H1 (cell line): ENCODE measurements around the gene SON. TPM values are rescaled to one million over a fixed set of nuclear protein-coding genes. Genes with fewer than 3 reads are reported as not detected.

Source experiments
- CTCF ChIA-PET: fragments of 300-600 bp; sonication (Branson Sonifier 250); formaldehyde crosslinking; loops from one replicate; lab custom pipeline; 2021; ENCODE audit not compliant: partially characterized antibody; lab: Charles Lee
- POLR2A ChIA-PET: fragments of 300-600 bp; sonication (Branson Sonifier 250); formaldehyde crosslinking; loops from one replicate; lab custom pipeline; 2021; ENCODE audit warnings: inconsistent platforms; ENCODE audit not compliant: partially characterized antibody; lab: Charles Lee
- DNase-seq, 2 experiments: peaks; one replicate each; pipeline versions ENCODE4 v3.0.0 to v3.0.0-alpha.2; 2010 to 2022; ENCODE audit warnings: low spot score in 2 of 2, low read depth in 1 of 2, mixed read lengths in 1 of 2
- FAIRE-seq: peaks from 2 replicates; lab custom pipeline; 2011; peaks lifted over from hg19 to GRCh38; lab: Jason Lieb, UNC
- H2AFZ ChIP-seq: 2 replicates; pipeline ENCODE4 v1.8.1; 2012; ENCODE audit warnings: low read length, inconsistent platforms
- H2AK5ac ChIP-seq: 2 replicates; pipeline ENCODE4 v1.6.1; 2013; ENCODE audit warnings: low read depth, low read length
- H2BK120ac ChIP-seq: replicated peaks from 2 replicates; pipeline ENCODE3; 2013; ENCODE audit warnings: low read depth, low read length, inconsistent platforms
- H2BK12ac ChIP-seq: 2 replicates; pipeline ENCODE4 v1.6.1; 2013; ENCODE audit warnings: low read depth, low read length
- H2BK15ac ChIP-seq: 2 replicates; pipeline ENCODE4 v1.6.1; 2013; ENCODE audit warnings: low read length
- H2BK20ac ChIP-seq: 2 replicates; pipeline ENCODE4 v1.6.1; 2013; ENCODE audit warnings: low read length
- H2BK5ac ChIP-seq: 2 replicates; pipeline ENCODE4 v1.6.1; 2013; ENCODE audit warnings: low read depth, low read length
- H3K14ac ChIP-seq: 2 replicates; pipeline ENCODE4 v1.6.1; 2013; ENCODE audit warnings: inconsistent platforms; ENCODE audit not compliant: insufficient read length
- H3K18ac ChIP-seq: 2 replicates; pipeline ENCODE4 v1.6.1; 2013; ENCODE audit warnings: low read length; ENCODE audit errors: extremely low read depth
- H3K23ac ChIP-seq: 2 replicates; pipeline ENCODE4 v1.6.1; 2013; ENCODE audit warnings: inconsistent platforms; ENCODE audit not compliant: insufficient read length
- H3K23me2 ChIP-seq: 2 replicates; pipeline ENCODE4 v1.6.1; 2013; ENCODE audit warnings: low read depth, low read length
- H3K27ac ChIP-seq: 2 replicates; pipeline ENCODE4 v1.6.1; 2011; ENCODE audit warnings: low read depth, low read length, inconsistent platforms
- H3K27me3 ChIP-seq, 4 experiments: replicated peaks in 1 of 4; 1 replicate in 1 of 4; 2 replicates in 3 of 4; pipeline versions ENCODE4 v1.6.1 to v1.8.1; 2011 to 2013; ENCODE audit warnings: low read length in 3 of 4, mild to moderate bottlenecking in 3 of 4, inconsistent platforms in 2 of 4, mixed read lengths in 2 of 4, moderate library complexity in 1 of 4; ENCODE audit not compliant: control insufficient read depth in 3 of 4, insufficient read depth in 3 of 4; ENCODE audit errors: extremely low read depth in 1 of 4
- H3K36me3 ChIP-seq, 4 experiments: 2 replicates each; pipeline versions ENCODE4 v1.6.1 to v1.8.1; 2011 to 2013; ENCODE audit warnings: mild to moderate bottlenecking in 4 of 4, low read length in 3 of 4, moderate library complexity in 2 of 4, control low read depth in 1 of 4, inconsistent platforms in 1 of 4; ENCODE audit not compliant: insufficient read depth in 4 of 4, control insufficient read depth in 2 of 4
- H3K4ac ChIP-seq: replicated peaks from 2 replicates; pipeline ENCODE3; 2013; ENCODE audit warnings: low read length, low read depth, mixed read lengths, inconsistent platforms; ENCODE audit not compliant: insufficient read length
- H3K4me1 ChIP-seq, 4 experiments: replicated peaks in 1 of 4; 1 replicate in 1 of 4; 2 replicates in 3 of 4; pipeline versions ENCODE4 v1.6.1 to v1.8.1; 2011 to 2013; ENCODE audit warnings: low read length in 3 of 4, inconsistent platforms in 2 of 4, mixed read lengths in 1 of 4; ENCODE audit not compliant: insufficient read depth in 4 of 4, control insufficient read depth in 3 of 4
- H3K4me2 ChIP-seq, 2 experiments: 2 replicates each; pipeline versions ENCODE4 v1.6.1 to v1.8.1; 2011 to 2013; ENCODE audit warnings: low read depth in 2 of 2, low read length in 2 of 2, control low read depth in 1 of 2, inconsistent platforms in 1 of 2, mild to moderate bottlenecking in 1 of 2; ENCODE audit not compliant: insufficient read depth in 1 of 2
- H3K4me3 ChIP-seq, 4 experiments: fragments of 200-600, 300-600 bp in 1 of 4; sonication (generic), shearing (Covaris generic), sonication (Bioruptor Twin) in 1 of 4; 2 replicates each; pipeline versions ENCODE4 v1.5.1 to v1.8.1; 2011 to 2016; ENCODE audit warnings: low read length in 4 of 4, low read depth in 3 of 4, control low read depth in 2 of 4, inconsistent platforms in 2 of 4, mild to moderate bottlenecking in 2 of 4, mixed read lengths in 1 of 4, moderate library complexity in 1 of 4; ENCODE audit not compliant: insufficient read depth in 2 of 4; ENCODE audit errors: extremely low read depth in 1 of 4
- H3K56ac ChIP-seq: replicated peaks from 2 replicates; pipeline ENCODE3; 2013; ENCODE audit warnings: low read depth, mild to moderate bottlenecking, mixed read lengths, low read length, inconsistent platforms; ENCODE audit not compliant: insufficient read length
- H3K79me1 ChIP-seq: 2 replicates; pipeline ENCODE4 v1.6.1; 2013; ENCODE audit warnings: low read depth, low read length, control low read depth
- H3K79me2 ChIP-seq, 2 experiments: 2 replicates each; pipeline versions ENCODE4 v1.6.1 to v1.8.1; 2012 to 2013; ENCODE audit warnings: low read length in 2 of 2, mild to moderate bottlenecking in 2 of 2, inconsistent platforms in 1 of 2; ENCODE audit not compliant: insufficient read depth in 2 of 2, control insufficient read depth in 1 of 2
- H3K9ac ChIP-seq, 4 experiments: replicated peaks in 1 of 4; 1 replicate in 1 of 4; 2 replicates in 3 of 4; pipeline versions ENCODE4 v1.6.1 to v1.8.1; 2011 to 2013; ENCODE audit warnings: low read depth in 3 of 4, low read length in 3 of 4, control low read depth in 2 of 4, mild to moderate bottlenecking in 2 of 4, moderate library complexity in 2 of 4, inconsistent platforms in 1 of 4; ENCODE audit errors: extremely low read depth in 1 of 4
- H3K9me3 ChIP-seq, 2 experiments: 2 replicates each; pipeline versions ENCODE4 v1.6.1 to v1.8.1; 2012 to 2013; ENCODE audit warnings: mild to moderate bottlenecking in 2 of 2, moderate library complexity in 2 of 2, control low read depth in 1 of 2, inconsistent platforms in 1 of 2, low read depth in 1 of 2, low read length in 1 of 2, mixed read lengths in 1 of 2; ENCODE audit not compliant: insufficient read depth in 2 of 2
- H4K20me1 ChIP-seq, 2 experiments: replicated peaks in 1 of 2; 2 replicates each; pipeline versions ENCODE3 to v1.8.1; 2011 to 2013; ENCODE audit warnings: inconsistent platforms in 2 of 2, low read length in 2 of 2, mild to moderate bottlenecking in 1 of 2; ENCODE audit not compliant: insufficient read depth in 2 of 2, control insufficient read depth in 1 of 2
- H4K5ac ChIP-seq: 2 replicates; pipeline ENCODE4 v1.6.1; 2013; ENCODE audit warnings: low read length, low read depth, mixed read lengths, inconsistent platforms; ENCODE audit not compliant: insufficient read length
- H4K8ac ChIP-seq: 2 replicates; pipeline ENCODE4 v1.8.0; 2013; ENCODE audit warnings: mild to moderate bottlenecking, moderate library complexity, low read length, inconsistent platforms; ENCODE audit not compliant: insufficient read depth; ENCODE audit errors: extremely low read depth
- H4K91ac ChIP-seq: replicated peaks from 2 replicates; pipeline ENCODE3; 2013; ENCODE audit warnings: low read length, mixed read lengths, inconsistent platforms; ENCODE audit not compliant: insufficient read length
- JUN ChIP-seq: IDR thresholded peaks from 2 replicates; pipeline ENCODE4 v1.6.1; 2011; ENCODE audit warnings: low read depth, mild to moderate bottlenecking, improper control_type of control experiment, low read length
- TAF1 ChIP-seq: IDR thresholded peaks from 2 replicates; pipeline ENCODE4 v1.6.1; 2011; ENCODE audit warnings: mild to moderate bottlenecking, low read depth, low read length
- WGBS, 2 experiments: shearing (Covaris generic) in 1 of 2; methylation state at CpG; one replicate each; pipeline versions ENCODE4 v1.1.6 to v1.1.7; 2013 to 2015; ENCODE audit warnings: low lambda C conversion rate in 2 of 2, mixed read lengths in 2 of 2, inconsistent platforms in 1 of 2, low coverage in 1 of 2, missing lambda C conversion rate in 1 of 2; ENCODE audit not compliant: insufficient replicate concordance in 2 of 2, insufficient coverage in 1 of 2, insufficient read length in 1 of 2; ENCODE audit errors: extremely low coverage in 1 of 2, missing lambda C conversion rate in 1 of 2; 5-methylcytosine and 5-hydroxymethylcytosine counted together
- polyA plus RNA-seq, 7 experiments: library from polyadenylated mRNA; depleted of rRNA in 3 of 7; stranded (reverse) in 5 of 7; unstranded in 2 of 7; fragments of >200 nt in 5 of 7; fragments of 200-250 nt in 2 of 7; gene quantifications; 1 replicate in 5 of 7; 2 replicates in 1 of 7; 4 replicates in 1 of 7; pipeline versions ENCODE4 v1.2.1 to v1.2.3, GENCODE V29; 2011 to 2013; ENCODE audit warnings: missing spikeins in 2 of 7, mixed read lengths in 2 of 7
- total RNA-seq: library from RNA; stranded (reverse); fragmentation: NEBNext Ultra II Directional; extraction: Animal tissue kit (Norgen Biotek cat#: 25700); gene quantifications from 2 replicates; pipeline ENCODE4 v1.2.1, GENCODE V29; 2021

The SON gene
- total and polyA plus RNA-seq, 2 of the 8 experiments (the other 6 are each of a cell fraction or from before 2014, with no cell fraction given), result 122 to 274 TPM

DNA sequence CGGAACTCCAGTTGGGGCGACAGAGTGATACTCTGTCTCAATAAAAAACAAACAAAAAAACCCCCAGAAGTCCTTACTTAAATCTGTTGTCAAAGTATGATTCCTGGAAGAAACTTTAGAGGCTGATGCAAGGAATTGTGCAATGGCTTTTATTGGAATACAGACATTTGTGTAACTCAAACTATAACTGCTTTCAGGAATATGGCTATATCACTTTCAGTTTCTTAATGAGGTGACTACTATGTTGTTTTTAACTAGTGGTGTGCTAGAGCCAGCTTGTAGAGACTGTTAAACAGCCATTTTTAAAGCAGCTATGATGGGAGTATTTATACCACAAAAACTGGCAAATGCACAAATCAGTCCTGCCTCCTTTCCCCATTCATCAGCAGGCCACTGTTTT, 28.6 kb upstream of the SON start:
- Histone ChIP-seq H3K79me2 (no peaks in the 10 kb centered on the region), H3K9ac (no peak overlapping the region), H3K4me1 (no peaks in the 10 kb centered on the region), H3K27ac (no peak overlapping the region), H3K56ac (no peak overlapping the region), H2BK20ac (no peak overlapping the region), H3K23me2 (no peaks in the 10 kb centered on the region), H3K14ac (no peak overlapping the region), H3K79me1 (no peaks in the 10 kb centered on the region; the same call in 1 of the 2 replicates), H3K4me2 (no peak overlapping the region), H2BK5ac (no peak overlapping the region), H3K4ac (no peak overlapping the region), H3K9me3 (no peaks in the 10 kb centered on the region), H4K8ac (no peak overlapping the region), H3K27me3 (no peaks in the 10 kb centered on the region), H4K91ac (no peak overlapping the region), H2BK120ac (no peak overlapping the region), H4K20me1 (peaks cover 0 to 6% of the 10 kb centered on the region in 2 experiments), H4K5ac (no peak overlapping the region), H3K4me3 (no peak overlapping the region), H3K18ac (no peak overlapping the region), H2AFZ (no peak overlapping the region), H2BK12ac (no peak overlapping the region), H2BK15ac (no peak overlapping the region), H3K23ac (no peak overlapping the region), H3K36me3 (peaks cover 17 to 95% (median 73%) of the 10 kb centered on the region in 4 experiments), H2AK5ac (no peak overlapping the region)
- DNase-seq (no peak), FAIRE-seq (no peak)
- ChIA-PET CTCF (interaction anchor here (1.1 to 1.3 kb wide), 2 partner anchors 32 to 54 kb away, joined by 3 read pairs; no protein-coding TSS in a partner anchor), POLR2A (interaction anchor here (1.2 to 2.5 kb wide), 6 partner anchors 8 to 34 kb away, joined by 3 to 14 read pairs (median 4); partner anchors contain the start of gene TMEM50B)
- 91% methylated on average over 2 of the region's 2 CpGs; no CpG with 5 or more reads in 1 of the 2 experiments for WGBS, 2 experiments
- TF ChIP-seq JUN (no peak), TAF1 (no peak)
